ENCODE results near the gene TMEM69.
"Not testable (repeated sequence)": the region's sequence is repeated elsewhere in the genome, so short reads cannot be mapped to it uniquely, and the experiment has no call there.

TMEM69 gene

GRCh38 chr1:45730780-45731319 lies 42.9 kb downstream of the TMEM69 start:
- no peak for DNase-seq (ENCODE audit: extremely low read depth in 1 of 2, low read depth in 1 of 2)

- no peak for DNase-seq (ENCODE audit: extremely low read depth in 1 of 2, low read depth in 1 of 2)
Observed at GRCh38 chr1:45739137-45739536, 51.2 kb downstream of the TMEM69 start.

GRCh38 chr1:45739641-45740156 lies 51.7 kb downstream of the TMEM69 start:
- not testable (repeated sequence) for DNase-seq (ENCODE audit: extremely low read depth in 1 of 2, low read depth in 1 of 2)

Measured in stimulated activated CD8-positive, alpha-beta memory T cell treated with anti-CD3 and anti-CD28 coated beads, Interleukin-7, amount 100 ng/mL, for 48 hours (primary cell).